Mesothelial cell of epicardium (in vitro differentiated cells): Measurements from ENCODE around the gene PCSK6. TPM values are rescaled to one million over a fixed set of nuclear protein-coding genes. Genes with fewer than 3 reads are reported as not detected.

Experiments used
- DNase-seq, 2 experiments: peaks; one replicate each; pipeline ENCODE4 v3.0.0; 2021; ENCODE audit warnings: low spot score in 2 of 2; ENCODE audit not compliant: unreplicated experiment in 2 of 2
- H3K27ac Mint-ChIP-seq: 2 replicates; pipeline ENCODE4 v1.8.0; 2021; ENCODE audit warnings: mixed read lengths
- H3K27me3 Mint-ChIP-seq: 2 replicates; pipeline ENCODE4 v1.8.0; 2021; ENCODE audit warnings: low read depth, mixed read lengths
- H3K36me3 Mint-ChIP-seq: 2 replicates; pipeline ENCODE4 v1.8.0; 2021; ENCODE audit warnings: mixed read lengths
- H3K4me1 Mint-ChIP-seq: 2 replicates; pipeline ENCODE4 v1.8.0; 2021; ENCODE audit warnings: mixed read lengths
- H3K4me3 Mint-ChIP-seq: 2 replicates; pipeline ENCODE4 v1.8.0; 2021; ENCODE audit warnings: mild to moderate bottlenecking, moderate library complexity, mixed read lengths
- H3K9me3 Mint-ChIP-seq: 2 replicates; pipeline ENCODE4 v1.8.0; 2021; ENCODE audit warnings: mixed read lengths
- total RNA-seq: library from RNA; stranded (reverse); gene quantifications from 3 replicates; pipeline ENCODE4 v1.2.1, GENCODE V29; 2021
- TF ChIP-seq, protein P1 (sequence below): fragments of 200-600 bp; sonication (generic); IDR thresholded peaks from one replicate; pipeline ENCODE4 v1.5.0; 2021; ENCODE audit warnings: antibody characterized with exemption; ENCODE audit not compliant: unreplicated experiment

The PCSK6 gene
- total RNA-seq, 1 donor from 2014 or later: 4.5 TPM

DNA sequence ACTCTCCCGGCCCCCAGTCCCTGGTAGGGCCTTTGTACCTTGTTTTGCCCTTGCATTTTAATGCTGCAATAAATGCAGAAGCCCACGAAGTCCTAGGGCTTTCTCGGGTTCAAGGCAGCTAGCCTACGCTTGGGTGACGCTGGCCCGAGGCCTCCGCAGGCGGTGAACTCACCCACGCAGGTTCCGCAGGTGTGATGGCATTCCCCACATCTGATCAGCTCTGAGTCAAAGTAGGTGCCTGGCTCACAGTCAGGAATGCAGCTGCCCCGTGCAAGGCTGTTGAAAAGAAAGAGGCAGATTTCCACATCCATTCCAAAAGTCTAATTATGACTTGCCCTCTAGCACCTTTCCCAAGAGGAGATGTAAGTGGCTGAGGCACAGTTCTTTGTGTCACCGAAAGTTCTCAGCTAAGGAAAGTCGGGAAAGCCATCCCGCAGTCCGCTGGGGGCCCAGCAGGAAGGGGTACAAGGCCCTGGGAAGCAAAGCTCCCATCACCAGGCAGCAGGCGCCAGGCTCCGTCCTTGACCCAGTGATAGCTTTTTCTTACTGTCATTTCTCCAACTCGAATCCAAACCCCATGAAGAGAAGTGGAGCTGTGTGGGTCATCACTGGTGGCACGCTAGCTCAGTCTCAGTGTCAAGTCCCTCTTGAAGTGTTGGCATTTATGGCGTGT lies 171.2 kb downstream of the PCSK6 start:
- H3K4me3 Mint-ChIP-seq: no peak overlapping the region
- no peaks in the 10 kb centered on the region for H3K9me3 Mint-ChIP-seq
- H3K4me1 Mint-ChIP-seq: no peaks in the 10 kb centered on the region
- TF ChIP-seq, protein P1, sequence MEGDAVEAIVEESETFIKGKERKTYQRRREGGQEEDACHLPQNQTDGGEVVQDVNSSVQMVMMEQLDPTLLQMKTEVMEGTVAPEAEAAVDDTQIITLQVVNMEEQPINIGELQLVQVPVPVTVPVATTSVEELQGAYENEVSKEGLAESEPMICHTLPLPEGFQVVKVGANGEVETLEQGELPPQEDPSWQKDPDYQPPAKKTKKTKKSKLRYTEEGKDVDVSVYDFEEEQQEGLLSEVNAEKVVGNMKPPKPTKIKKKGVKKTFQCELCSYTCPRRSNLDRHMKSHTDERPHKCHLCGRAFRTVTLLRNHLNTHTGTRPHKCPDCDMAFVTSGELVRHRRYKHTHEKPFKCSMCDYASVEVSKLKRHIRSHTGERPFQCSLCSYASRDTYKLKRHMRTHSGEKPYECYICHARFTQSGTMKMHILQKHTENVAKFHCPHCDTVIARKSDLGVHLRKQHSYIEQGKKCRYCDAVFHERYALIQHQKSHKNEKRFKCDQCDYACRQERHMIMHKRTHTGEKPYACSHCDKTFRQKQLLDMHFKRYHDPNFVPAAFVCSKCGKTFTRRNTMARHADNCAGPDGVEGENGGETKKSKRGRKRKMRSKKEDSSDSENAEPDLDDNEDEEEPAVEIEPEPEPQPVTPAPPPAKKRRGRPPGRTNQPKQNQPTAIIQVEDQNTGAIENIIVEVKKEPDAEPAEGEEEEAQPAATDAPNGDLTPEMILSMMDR: no peak
- DNase-seq: no peak
- no peak overlapping the region for H3K27ac Mint-ChIP-seq
- H3K27me3 Mint-ChIP-seq: peaks cover 46% of the 10 kb centered on the region
- no peaks in the 10 kb centered on the region for H3K36me3 Mint-ChIP-seq

DNA sequence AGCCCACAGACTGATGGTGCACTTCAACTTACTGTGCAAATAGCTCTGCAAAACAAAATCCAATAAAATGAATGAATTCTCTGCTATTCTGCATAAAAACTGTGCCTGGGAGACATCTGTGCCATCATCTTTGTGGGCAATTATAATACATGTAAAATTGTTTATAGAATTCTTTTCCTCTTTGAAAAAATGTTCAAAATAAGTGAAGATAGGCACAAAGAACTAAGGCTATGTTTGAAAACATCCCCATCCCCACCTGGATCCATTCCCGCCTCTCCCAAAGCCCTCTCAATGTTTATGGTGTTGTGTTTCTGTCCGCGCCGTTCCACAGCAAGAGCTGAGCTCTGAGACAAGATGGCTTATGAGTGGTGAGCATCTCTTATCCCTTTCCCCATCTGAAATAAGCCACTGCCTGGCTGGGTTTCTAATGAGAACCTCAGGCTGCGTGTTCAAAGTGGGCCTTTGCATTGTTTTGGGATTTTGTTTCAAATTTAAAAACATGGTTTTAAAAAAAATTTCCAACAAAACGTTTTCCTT lies 172.1 kb downstream of the PCSK6 start:
- Mint-ChIP-seq H3K27ac (no peak overlapping the region), H3K4me1 (no peaks in the 10 kb centered on the region), H3K9me3 (no peaks in the 10 kb centered on the region), H3K27me3 (peaks cover 46% of the 10 kb centered on the region), H3K4me3 (no peak overlapping the region), H3K36me3 (no peaks in the 10 kb centered on the region)
- TF ChIP-seq, protein P1: no peak
- DNase-seq: no peak

DNA sequence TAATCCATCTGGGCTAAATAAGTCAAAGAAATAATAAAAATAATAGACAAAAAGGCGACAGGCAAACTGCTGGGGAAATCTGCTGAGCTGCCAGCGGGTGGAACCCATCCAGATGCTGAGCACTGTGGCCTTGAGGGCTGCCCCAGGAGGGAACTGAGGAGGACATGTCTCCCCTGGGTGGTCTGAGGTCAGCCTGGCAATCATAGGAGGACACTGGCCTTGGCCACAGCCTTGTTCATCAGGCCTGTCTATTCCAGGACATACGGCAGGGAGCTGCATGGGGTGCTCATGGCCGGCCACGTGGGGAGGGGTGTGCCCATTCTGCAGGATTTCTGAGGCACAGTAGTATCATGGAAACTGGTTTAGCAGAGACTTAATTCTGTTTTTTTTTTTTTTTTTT lies 173.0 kb downstream of the PCSK6 start:
- no peak for DNase-seq
- H3K9me3 Mint-ChIP-seq: no peaks in the 10 kb centered on the region
- H3K27ac Mint-ChIP-seq: no peak overlapping the region
- TF ChIP-seq, protein P1: no peak
- H3K27me3 Mint-ChIP-seq: peaks cover 39% of the 10 kb centered on the region
- no peaks in the 10 kb centered on the region for H3K4me1 Mint-ChIP-seq
- H3K4me3 Mint-ChIP-seq: no peak overlapping the region
- H3K36me3 Mint-ChIP-seq: no peaks in the 10 kb centered on the region

DNA sequence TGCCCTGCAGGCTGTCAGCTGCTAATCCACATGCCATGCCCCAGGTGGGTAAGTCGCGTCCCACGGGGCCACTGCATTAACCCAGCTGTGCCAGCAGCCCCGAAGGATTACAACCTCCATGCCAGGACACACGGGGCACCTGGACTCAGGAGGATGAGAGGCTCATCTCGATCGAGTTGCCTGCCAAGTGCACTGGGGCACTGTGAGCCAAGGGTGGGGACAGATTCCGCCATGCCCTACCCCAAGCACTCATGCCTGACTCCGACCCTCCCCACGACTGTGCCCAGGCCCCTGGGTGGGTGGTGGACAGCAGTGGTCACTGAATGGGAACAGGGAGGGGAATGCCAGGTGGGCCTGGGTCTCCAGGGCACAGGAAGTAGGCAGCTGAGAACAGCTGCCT lies 173.8 kb downstream of the PCSK6 start:
- H3K4me1 Mint-ChIP-seq: no peaks in the 10 kb centered on the region
- H3K36me3 Mint-ChIP-seq: no peaks in the 10 kb centered on the region
- DNase-seq: no peak
- no peak overlapping the region for H3K4me3 Mint-ChIP-seq
- TF ChIP-seq, protein P1: no peak
- H3K27me3 Mint-ChIP-seq: peaks cover 31% of the 10 kb centered on the region
- H3K27ac Mint-ChIP-seq: no peak overlapping the region
- no peaks in the 10 kb centered on the region for H3K9me3 Mint-ChIP-seq

DNA sequence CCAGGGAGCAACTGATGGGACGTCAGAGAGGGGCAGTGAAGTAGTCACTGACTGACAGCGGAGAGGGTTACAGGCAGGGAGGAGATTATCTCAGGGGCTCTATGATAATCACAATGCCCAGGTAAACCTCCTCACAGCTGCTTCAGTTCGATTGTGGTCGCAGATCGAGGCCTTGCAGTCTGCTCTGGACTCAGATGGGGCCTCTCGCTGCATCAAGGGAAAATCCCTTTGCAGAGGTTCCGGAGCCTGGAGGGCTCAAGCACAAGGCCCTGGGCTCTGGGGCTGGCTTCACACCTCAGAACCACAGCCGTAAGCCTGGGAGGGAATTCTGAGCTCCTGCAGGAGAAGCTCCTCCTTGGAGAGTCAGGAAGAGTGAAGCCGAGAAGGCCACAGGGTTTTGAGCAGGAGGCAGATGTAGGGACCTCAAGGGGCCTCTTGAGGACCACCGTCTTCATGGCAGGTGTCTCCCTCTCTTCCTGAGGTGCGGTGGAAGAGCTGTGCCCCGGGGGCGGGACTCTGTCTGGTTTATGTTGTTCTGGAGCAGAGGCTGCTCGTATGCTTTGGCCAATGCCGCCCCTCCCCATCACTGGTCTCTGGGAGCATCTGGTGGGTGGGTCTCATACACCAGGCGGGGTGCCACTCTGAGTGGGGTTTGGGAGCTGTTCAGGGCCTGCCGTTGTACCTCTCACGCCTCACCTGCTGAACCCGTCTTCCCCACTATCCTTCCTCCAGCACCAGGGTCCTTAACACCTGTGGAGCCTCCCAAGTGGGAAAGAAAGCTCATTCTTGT lies 175.0 kb downstream of the PCSK6 start:
- Mint-ChIP-seq H3K27me3 (peaks cover 21% of the 10 kb centered on the region), H3K27ac (no peak overlapping the region)

More for the DNA sequence above, 175.0 kb downstream of the PCSK6 start:
- no peak for DNase-seq
- Mint-ChIP-seq H3K4me1 (no peaks in the 10 kb centered on the region), H3K36me3 (no peaks in the 10 kb centered on the region), H3K9me3 (no peaks in the 10 kb centered on the region), H3K4me3 (no peak overlapping the region)
- TF ChIP-seq, protein P1: no peak
